H1 (cell line): ENCODE data around the gene SIK3. TPM values are rescaled to one million over a fixed set of nuclear protein-coding genes. Genes with fewer than 3 reads are reported as not detected.

Source experiments
- CBX5 ChIP-seq: fragments of 300-800, 300-1000 bp; sonication (generic); IDR thresholded peaks from 2 replicates; pipeline ENCODE4 v1.7.1; 2016; ENCODE audit warnings: antibody characterized with exemption, low read length, low read depth
- CEBPB ChIP-seq: IDR thresholded peaks from 2 replicates; pipeline ENCODE4 v1.6.1; 2012; ENCODE audit warnings: low read depth, low read length
- EP300 ChIP-seq, 2 experiments: IDR thresholded peaks; 1 replicate in 1 of 2; 2 replicates in 1 of 2; pipeline ENCODE4 v1.6.1; 2011 to 2012; ENCODE audit warnings: low read depth in 2 of 2, low read length in 2 of 2, mild to moderate bottlenecking in 2 of 2, borderline replicate concordance in 1 of 2, inconsistent platforms in 1 of 2, moderate library complexity in 1 of 2
- TCF12 ChIP-seq: IDR thresholded peaks from 2 replicates; pipeline ENCODE4 v1.6.1; 2011; ENCODE audit warnings: low read depth, mild to moderate bottlenecking, low read length
- TEAD4 ChIP-seq: IDR thresholded peaks from 2 replicates; pipeline ENCODE4 v1.6.1; 2012; ENCODE audit warnings: low read depth, low read length, inconsistent platforms, mixed read lengths
- polyA plus RNA-seq, 7 experiments: library from polyadenylated mRNA; depleted of rRNA in 3 of 7; stranded (reverse) in 5 of 7; unstranded in 2 of 7; fragments of >200 nt in 5 of 7; fragments of 200-250 nt in 2 of 7; gene quantifications; 1 replicate in 5 of 7; 2 replicates in 1 of 7; 4 replicates in 1 of 7; pipeline versions ENCODE4 v1.2.1 to v1.2.3, GENCODE V29; 2011 to 2013; ENCODE audit warnings: missing spikeins in 2 of 7, mixed read lengths in 2 of 7
- total RNA-seq: library from RNA; stranded (reverse); fragmentation: NEBNext Ultra II Directional; extraction: Animal tissue kit (Norgen Biotek cat#: 25700); gene quantifications from 2 replicates; pipeline ENCODE4 v1.2.1, GENCODE V29; 2021

The SIK3 gene
- total and polyA plus RNA-seq, 2 of the 8 experiments (the other 6 are each of a cell fraction or from before 2014, with no cell fraction given), result 19.9 to 32.1 TPM

GRCh38 chr11:116868066-116868465, 230.2 kb downstream of the SIK3 start (continued):
- TF ChIP-seq TCF12 (no peak), CEBPB (no peak), CBX5 (no peak), TEAD4 (no peak), EP300 (IDR thresholded peaks at IDR 0.05; ENCODE audit: borderline replicate concordance in 1 of 2, low read depth in 2 of 2, low read length in 2 of 2) (no peak)
